HG02870 (cell line): ENCODE measurements around the gene EVA1A.

Experiments
- ATAC-seq: cut with Tn5 transposase; IDR thresholded peaks from one replicate; pipeline ENCODE4 v1.9.1; 2021; ENCODE audit warnings: mild to moderate bottlenecking, moderate library complexity; ENCODE audit not compliant: unreplicated experiment

The EVA1A gene

DNA sequence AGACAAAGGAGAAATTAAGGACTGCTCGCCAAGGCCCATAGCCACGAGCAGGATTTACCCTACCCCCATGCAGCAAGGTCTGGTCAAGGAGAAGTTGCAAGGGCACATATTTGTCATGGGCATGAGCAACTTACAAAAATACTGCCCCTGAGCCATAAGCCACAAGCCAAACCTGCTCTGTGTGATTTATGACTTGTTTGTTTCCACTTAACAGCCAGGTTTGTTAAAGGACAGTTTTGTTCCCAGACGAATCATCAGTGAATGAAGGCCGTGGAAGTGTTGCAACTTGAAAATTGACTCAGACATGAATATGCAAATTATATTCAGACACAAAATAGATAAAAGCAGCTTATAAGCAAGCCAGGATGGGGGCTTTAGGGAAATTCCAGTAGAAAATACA, 31.3 kb upstream of the EVA1A start:
- ATAC-seq: no peak

DNA sequence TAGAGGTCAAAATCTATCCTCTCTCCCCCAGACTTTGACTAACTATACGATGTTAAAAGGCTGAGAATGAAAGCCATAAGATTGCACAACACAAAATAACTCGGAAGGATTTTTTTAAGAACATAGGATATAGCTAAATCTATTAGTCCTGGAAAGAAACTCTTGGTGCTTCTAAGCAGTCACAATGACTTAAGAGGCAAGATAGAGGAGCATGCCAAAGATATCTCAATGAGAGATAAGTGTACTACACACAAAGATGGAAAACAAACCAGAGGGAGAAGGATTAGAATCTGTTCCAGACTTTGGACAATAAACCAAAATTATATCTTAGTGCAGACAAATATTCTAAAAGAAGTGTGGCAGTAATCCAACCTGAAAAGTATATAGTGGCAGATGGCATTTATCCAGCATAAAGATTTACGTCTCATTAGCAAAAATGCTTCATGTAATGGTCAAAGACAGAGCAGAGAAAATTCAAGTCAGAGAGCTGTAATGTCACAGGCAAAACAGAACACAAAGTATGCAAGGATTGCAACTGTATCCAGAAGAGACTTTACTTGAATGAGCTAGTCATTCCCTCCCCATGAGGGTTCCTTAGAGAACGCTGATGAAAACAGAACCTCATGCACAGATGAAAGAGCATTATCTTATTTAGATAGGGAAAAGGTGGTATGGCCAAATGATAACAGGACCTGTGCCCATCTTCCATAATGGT, 28.8 kb upstream of the EVA1A start:
- ATAC-seq: no peak

DNA sequence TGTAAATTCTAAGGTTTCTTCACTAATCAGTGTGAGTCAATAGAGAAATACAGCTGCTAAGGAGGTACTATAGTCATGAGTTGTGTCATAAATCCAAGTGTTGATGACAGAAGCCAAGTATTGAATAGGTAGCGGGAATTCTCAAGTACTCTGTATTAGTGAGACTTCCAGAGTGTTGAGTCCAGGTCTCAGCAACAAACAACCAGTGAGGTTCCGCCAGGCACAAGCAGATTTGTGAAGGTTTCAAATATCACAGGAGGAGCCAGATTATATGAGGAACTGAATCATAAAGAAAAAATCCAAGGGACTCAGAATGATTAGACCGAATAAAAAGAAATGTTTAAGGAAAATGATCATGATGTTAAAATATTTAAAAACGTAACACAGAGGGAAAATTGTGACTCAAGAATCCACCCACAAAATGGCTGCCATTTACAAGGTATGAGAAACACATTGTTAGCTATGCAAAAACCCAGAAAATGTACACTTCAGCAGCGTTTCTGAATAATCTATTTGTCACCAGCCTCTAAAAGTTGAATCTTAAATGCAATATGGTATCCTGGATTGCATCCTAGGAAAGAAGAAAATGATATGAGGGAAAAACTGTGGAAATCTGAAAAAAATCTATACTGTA, 27.3 kb upstream of the EVA1A start:
- no peak for ATAC-seq

DNA sequence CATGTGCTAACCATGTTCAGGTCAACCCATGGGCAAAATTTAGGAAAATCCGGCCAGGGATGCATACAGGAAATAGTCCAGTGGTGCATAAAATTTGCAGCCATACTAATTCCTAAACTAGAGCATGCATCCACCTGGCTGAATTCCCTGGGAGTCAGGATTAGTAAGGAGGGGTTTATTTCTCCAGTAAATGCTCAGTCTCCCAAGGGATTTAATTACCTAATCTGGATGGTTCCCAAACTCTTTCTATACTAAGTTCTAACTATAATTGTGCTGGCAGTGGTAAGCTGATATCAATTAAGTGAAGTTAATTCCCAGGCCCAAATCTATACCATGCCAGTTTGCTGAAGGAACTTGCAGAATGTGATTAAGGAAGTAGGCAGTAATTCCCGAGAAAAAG, 26.2 kb upstream of the EVA1A start:
- no peak for ATAC-seq

DNA sequence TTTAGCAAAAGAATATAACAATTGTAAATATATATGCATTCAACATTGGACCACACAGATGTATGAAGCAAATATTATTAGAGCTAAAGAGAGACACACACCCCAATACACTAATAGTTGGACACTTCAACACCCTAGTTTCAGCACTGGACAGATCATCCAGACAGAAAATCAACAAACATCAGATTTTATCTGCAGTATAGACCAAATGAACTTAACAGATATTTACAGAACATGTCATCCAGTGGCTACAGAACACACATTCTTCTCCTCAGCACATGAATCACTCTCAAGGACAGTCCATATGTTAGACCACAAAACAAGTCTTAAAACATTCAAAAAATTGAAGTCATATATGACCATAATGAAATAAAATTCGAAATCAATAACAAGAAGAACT, 22.1 kb upstream of the EVA1A start:
- ATAC-seq: no peak

DNA sequence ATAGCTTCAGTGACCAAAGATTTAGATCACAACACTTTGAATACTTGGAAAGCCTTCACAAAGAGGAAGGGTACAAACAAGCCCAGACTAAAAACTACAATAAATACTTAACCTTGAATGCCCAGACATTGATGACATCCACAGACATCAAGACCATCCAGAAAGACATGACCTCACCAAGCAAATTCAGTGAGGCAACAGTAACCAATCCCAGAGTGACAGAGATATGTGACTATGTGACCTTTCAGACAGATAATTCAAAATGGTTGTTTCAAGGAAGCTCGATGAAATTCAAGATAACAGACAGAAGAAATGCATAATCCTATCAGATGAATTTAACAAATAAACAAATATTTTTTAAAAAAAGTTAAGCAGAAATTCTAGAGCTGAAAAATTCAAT, 19.9 kb upstream of the EVA1A start:
- ATAC-seq: no peak

DNA sequence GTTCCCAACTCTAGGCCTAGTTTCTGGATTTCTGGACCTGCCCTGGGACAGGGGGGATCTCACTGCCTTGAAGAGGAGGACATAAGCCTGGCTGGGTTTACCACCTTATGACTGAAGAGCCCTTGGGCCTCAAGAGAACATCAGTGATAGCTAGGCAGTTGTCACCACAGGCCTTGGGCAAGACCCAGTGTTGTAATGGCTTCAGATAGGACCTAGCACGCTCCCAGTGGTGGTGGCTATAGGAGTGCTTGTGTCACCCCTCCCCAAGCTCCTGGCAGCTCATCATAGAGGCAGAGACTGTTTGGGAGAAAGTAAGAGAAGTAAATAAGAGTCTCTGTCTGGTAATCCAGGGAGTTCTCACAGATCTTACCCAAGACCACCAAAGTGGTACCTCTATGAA, 19.4 kb upstream of the EVA1A start:
- no peak for ATAC-seq

DNA sequence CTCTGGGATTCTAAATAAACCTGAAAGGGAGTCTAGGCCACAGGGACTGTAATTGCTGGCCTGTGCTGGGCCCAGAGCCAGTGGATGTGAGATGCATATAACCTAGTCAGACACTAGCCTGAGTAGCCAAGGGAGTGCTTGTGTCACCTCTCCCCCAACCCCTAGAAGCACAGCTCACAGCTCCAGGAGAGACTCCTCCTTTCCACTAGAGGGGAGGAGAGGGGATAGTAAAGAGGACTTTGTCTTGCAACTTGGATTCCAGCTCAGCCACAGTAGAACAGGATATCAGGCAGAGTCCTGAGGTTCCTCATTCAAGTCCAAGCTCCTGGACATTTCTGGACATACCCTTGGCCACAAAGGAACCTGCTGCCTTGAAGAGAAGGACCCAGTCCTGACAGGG, 18.4 kb upstream of the EVA1A start:
- ATAC-seq: no peak

DNA sequence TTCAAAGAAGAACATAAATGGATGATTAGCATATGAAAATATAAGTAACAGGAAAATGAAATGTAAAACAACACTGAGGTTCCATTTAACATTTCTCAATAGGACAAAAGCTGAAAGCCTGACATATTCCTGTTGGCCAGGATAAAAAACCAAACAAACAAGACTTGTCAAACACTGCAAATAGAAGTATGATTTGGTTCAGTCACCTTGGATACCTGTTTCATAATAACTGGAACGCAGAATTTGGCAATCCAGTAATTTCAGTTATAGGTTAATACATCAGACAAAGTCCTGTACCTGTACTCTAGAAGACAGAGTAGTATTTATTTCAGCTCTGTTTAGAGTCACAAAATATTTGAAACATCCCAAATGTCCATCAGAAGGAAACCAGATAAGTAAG, 16.5 kb upstream of the EVA1A start:
- no peak for ATAC-seq

DNA sequence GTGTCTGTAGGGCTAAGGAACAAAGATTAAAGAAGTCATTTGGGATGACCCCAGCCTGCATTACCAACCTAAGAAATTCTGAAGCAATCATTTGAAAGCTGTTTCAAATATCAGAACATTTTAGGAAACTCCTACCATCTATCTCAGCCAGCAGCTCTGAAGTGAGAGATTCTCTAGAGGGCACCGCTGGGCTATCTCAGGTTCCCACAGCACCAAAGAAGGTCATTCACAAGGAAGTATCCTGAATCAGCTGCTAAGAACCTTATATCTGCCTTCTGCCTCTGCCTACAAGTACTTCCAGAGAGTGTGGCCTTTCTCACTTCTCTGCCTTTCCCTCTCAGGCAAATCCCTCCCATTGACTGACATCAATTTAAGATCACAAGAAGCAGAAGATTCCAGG, 13.4 kb upstream of the EVA1A start:
- ATAC-seq: no peak

DNA sequence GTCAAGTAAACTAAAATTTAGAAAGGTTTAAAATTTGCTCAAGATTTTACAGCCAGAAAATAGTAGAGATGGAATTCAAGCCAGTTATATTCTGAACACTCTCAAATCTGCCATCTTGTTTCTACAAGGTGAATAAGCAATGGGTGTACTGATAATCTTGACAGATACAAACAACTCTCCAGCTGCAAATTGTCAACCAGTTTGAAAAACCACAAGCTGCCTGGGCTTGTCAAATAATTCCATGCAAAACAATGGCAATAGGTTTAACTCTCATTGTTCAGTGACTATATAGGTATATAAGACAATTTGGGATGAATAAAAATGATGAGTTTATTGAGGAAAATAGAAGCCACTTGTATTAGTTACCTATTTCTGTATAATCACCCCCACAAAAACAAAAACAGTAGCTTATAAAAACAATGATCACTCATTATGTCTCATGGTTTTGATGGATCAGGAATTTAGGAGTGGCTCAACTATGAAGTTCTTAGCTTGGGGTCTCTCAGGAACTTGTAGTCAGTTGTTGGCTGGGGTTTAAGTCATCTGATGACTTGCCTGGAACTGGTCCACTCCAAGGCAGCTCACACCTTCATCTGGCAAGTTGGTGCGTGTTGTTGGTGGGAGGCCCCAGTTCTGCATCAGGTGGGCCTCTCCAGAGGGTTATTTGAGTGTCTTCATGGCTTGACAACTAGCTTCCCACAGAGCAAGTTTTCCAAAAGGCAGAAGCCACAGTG, 12.6 kb upstream of the EVA1A start:
- no peak for ATAC-seq

DNA sequence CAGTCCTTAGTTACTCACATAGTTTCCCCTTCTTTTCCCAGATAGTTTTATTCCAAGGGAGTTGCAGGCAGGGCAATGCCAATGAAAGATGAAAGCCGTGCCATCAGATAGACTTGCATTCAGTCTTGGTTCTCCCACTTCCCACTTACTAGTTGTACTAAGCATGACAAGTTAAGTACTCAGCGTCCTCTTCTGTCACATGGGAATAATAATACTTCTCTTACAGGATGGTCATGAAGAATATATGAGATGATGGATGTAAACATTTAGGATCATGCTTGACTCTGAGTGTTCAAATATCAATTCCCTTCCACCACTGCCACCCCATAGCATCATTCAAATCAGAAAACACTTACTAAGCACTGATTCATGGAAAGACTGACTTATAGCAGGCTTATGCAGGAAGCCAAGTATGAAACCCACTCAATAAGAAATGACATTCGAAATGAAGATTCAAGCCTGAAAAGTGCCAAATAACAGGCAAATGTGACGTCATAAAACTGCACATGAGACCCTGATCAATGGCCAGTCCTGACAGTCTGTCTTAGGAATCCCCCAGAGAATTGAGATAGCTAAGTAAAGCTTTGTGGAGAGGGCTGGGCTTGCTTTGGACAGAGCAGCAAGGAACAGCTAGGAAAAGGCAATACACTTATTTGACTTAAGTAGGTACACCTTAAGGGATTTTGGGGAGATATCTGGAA, 11.1 kb upstream of the EVA1A start:
- ATAC-seq: no peak

DNA sequence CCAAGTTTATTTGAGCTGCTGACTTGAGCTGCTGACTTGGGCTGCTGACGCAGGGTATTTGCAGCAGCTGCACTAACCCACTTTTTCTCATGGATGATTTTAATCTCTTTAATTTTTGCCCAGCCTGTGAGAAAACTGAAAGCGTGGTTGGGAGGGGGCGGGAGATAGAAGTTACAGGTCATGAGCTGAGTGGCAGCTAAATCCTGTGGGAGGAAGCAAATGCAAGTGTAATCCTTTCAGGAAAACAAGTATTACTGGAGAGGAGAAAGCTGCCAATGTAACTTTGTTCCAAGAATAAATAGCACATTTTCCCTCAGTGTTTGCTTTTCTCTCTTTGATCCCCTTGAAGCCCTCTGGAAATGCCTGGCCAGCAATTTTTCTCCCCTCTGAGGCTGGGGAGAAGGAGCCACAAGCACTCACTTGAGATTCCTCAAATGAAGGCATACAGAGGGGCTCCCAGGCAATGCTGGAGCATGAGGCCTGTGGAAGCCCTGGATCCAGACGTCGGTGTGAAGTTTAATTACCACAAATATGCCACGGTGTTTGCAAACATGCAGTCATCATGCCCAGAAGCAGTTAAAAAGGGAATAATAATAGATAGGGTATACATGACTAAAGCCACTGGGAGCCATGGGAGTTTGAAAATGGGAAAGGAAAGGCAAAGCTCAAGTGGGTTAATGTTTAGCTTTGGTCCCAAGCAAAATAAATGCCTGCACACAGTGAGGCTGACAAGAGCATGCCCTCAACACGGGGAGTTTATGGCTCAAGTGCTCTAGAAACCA, 10.4 kb upstream of the EVA1A start:
- no peak for ATAC-seq

DNA sequence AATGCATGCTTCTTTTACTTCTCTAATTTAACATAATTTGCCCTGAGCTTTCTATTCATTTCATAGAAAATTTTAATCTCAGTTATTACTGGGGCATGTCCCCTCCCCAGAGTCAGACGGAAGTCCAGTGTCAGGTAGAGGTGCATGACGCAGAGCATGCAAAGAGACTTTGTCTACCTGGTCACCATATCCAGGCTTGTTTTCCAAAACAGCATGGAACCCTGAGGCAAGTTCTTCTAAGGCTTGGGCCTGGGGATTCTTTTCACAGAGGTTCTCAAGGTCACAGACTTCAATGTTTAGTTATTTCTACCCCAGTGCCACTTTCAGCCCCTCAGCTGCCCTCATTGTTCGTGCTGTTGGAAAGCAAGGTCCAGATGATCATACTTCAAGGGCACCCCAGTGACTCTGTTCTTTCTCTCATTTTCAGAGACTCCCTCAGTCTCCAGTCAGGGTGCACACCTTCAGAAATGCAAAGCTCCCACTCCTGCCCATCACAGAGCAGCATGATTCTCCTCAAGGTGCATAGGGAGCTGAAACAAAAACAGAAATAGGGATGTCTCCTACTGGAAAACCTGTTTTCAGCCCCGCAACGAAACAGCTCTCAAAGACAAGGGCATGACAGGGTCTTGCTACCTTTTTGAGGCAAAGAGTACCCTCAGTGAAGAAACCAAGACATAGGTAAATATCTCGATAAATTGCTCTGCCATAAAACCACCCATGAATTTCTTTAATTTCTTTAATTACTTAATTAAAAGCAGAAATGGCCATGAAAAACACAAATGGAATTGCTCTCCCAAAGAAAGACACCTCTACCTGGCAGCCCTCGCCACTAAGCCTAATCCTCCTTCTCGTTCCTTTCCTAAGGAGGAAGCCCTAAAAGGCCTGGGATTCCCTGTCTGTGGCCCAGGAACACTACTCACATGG, 9.5 kb upstream of the EVA1A start:
- no peak for ATAC-seq

DNA sequence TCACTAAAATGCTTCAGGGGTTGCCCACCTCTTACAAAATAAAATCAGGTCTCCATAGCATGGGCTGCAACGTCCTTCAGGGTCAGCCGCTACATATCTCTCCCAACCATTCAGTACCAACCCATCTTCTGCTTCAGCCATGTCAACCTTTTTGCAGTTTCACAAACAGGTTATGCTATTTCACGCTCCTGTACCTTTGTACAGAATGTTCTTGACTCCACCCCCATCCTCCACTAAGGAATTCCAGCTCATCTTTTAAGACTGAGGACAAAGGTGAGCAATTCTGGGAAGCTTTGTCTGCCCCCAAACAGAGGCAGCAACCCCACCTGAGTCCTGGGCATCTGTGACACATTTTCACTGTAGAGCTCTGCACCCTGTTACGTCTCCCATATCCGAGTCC, 8.8 kb upstream of the EVA1A start:
- ATAC-seq: no peak

DNA sequence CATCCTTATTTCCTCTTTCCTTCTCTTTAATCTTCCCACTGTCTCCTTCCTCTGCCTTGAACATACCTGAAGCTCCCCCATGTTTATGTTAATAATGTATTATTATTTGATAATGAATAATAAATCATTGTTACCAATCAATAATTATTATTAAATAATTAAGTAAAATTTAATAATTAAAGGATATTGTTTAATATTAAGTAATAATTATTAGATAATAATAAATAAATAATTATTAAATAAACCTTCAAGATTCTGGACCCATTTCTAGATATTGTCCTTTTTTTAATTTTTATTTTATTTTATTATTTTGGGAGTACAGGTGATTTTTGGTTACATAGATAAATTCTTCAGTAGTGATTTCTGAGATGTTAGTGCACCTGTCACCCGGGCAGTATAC, 7.4 kb upstream of the EVA1A start:
- no peak for ATAC-seq

DNA sequence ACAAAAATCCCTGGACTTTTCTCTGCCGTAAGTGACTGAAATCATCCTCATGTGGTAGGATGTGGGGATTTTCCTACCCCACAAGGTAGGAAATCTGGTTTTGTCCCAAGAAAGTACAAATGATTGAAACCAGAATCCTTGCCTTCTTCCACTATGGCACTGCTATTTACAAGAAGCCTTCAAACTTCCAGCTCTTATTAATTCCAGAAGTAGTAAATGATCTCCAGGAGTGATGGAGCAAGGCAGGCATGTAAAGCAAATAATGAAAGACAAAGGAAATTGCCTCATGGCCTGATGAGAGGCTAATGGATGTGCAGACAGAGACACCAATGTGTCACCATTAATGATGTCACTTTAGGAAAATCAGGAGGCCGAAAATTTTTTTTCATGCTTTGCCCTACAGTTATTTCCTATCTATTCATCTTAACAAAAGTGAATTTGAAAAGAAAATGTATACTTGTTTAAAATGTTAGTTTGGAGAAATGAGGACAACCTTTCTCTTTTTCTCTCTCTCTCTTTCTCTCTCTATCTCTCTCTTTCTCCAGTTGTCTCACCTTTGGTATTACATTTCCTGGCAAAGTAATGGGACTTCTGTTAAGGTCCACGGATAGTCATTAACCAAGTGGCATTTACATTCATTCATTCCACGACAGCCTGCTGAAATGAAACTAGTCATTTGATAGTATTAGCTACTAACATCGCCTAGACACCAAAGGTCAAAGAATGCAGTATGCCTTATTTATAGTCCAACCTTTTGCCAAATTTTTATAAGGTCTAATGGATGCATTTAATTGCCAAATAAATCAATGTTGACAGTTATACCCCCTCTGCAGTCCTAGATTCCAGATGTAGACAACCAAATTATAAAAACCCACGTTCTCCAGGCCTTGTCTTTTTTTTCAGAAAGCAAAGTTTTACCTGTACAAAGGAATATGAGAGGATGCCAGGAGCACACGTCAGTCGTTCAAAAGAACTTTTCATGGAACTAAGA, 5.0 kb upstream of the EVA1A start:
- ATAC-seq: no peak

DNA sequence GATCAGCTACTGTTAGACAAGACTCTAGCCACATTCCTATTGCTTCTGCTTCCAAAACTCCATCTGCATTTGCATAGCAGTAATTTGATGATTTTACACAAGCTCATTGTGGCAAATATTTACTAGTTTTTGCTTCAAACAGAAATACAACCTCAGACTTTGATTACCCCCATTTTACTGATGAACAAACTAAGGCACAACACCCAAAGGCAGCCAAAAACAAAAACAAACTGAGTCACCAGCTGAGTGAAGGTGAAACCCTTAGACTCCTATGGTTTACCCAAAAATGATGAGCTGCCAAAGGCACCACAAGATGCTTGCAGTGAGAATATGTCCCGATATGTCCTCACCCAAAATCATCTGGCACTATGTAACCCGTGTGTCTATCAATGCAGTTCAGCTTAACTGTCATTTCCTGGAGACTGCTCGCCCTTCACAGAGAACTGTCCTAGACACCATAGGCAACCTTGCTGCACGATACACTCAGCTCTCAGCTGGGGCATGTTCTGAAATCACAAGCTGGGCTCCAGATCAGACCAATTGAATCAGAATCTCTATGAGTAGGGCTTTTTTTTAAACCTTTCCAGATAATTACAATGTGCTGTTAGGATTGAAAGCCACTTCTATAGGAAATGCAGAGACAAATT, 4.1 kb upstream of the EVA1A start:
- ATAC-seq: no peak
